T1000 (cell line): ENCODE results near the gene CLCNKB.

Experiments
- DNase-seq: peaks from one replicate; lab custom pipeline; 2025; ENCODE audit warnings: mixed read lengths; lab: John Stamatoyannopoulos, UW

Gene CLCNKB

DNA sequence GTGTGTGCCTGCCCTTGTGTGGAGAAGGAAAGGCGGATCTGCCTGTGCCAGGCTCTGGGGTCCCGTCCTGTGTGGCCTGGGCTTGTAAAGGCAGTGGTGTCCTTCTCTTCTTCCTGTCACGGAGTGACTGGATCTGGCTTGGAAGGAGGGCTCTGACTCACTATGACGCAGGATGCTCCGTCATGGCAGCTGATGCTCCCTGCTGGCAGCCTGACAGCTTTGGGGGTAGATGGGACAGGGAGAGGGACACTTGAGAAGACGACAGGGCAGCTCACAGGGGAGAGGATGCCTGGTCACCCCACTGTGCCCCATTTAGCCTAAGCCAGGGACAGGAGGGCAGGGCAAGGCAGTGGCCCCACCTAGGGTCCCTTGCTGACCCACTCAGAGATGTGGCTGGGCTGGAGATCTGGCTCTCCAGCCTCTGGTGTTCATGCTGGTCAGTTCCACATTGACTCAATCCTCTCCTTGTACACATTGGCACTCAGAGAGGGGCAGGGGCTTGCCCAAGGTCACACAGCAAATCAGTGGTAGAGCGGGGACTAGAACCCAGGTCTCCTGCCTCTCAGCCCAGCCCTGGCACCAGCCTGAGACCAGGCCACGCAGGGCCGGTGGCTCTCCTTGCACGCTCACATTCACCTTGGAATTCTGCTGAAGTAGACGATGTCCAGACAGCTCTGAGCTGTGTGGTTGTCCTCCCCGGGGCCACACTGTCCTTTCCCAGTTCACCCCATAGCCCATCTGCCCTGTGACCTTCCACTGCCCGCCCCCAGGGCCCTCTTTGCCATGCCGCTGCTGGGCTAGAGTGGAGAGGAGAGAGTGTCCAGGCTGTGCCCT, 32.7 kb downstream of the CLCNKB start:
- peak; percentile 80 for DNase-seq

DNA sequence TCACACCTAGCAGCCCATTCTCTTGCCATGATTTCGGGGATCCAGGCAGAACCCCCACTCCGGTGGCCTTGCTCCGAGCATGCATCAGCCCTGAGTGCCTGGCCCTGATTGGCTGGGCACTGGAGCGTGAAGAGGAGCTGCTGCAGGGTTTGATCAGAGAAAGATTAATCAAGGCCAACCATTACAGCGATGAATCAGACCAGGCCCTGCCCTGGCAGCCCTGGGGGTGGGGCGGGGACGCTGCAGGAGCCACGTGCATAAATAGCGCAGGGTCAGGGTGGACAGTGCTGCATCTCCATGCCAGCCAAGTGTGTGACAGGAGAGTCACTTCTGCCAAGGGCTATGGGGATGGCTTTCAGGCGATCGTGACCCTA, 33.3 kb downstream of the CLCNKB start:
- peak; percentile 54 for DNase-seq

DNA sequence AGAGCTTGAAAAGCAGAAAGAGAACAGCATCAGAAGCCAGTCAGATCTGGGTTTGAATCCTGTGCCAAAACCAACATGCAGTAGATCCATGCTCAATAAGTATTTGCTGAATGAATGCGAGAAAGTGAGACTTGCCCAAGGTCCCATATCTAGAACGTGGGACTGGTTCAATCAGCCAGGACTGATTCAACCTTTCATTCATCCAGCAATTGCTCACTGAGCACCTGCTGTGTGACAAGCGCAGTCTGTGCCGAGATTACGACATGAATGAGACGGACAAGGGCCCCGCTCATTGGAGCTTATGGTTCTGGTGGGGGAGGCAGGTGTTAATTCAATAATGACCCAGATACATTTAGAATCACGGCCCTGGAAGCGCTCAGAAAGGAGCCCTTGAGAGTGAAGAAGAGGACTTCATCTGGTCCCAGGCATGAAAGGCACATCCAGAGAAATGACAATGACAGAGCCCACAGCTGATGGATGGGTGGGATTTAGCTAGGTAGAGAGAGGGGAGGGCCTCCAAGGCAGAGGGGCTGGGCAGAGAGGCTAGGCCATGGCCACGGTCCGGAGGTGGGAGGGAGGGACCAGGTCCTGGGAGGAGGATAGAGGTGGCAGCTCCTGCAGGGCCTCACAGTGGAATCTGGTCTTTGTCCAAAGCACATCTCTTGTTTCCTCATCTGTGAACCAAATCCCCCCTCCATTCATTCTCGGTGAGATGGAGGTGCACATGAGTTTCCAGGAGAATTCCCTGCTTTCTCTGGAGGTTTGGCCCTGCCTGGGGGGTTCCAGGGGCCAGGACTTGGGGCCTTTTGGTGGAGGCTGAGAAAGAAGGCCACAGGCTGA, 34.0 kb downstream of the CLCNKB start:
- no peak for DNase-seq

DNA sequence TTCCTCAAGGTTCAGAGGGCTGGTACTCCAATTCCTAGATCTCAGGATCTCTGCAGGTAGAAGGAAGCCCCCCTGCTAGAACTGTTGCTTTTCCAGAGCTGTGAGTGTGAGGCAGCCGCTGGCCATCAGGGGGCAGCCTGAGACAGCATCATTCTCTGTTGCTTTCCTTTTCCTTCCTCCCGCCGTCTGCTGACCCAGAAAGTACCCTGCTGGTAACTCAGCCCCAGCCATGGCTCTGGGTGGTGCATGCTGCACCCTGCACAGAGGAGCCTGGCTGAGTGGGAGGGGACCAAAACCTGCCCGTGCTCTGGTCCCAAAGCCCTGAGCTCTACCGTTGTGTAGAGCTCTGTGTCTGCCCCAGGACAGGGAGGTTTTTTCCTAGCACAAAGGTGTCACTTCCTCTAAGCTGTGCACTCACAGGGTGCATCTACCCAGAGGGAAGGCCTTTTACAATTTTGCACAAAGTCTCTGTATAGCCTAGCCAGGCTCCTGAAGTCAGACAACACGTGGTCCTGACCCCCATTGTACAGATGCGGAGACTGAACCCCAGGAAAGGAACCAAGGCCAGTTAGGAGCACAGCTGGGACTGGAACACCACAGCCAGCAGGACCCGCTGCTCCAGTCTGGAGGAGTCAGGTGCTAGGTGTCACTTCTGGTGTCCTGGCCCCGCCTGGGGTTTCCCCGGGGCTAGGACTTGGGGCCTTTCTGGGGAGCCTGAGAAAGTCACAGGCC, 35.5 kb downstream of the CLCNKB start:
- DNase-seq = peak; percentile 60

GRCh38 chr1:16080422-16081150, 37.0 kb downstream of the CLCNKB start:
- DNase-seq = no peak

GRCh38 chr1:16081636-16082035, 38.1 kb downstream of the CLCNKB start:
- DNase-seq = no peak

GRCh38 chr1:16082283-16083038, 38.9 kb downstream of the CLCNKB start:
- DNase-seq = peak; percentile 50

GRCh38 chr1:16083486-16083885, 39.9 kb downstream of the CLCNKB start:
- no peak for DNase-seq

DNA sequence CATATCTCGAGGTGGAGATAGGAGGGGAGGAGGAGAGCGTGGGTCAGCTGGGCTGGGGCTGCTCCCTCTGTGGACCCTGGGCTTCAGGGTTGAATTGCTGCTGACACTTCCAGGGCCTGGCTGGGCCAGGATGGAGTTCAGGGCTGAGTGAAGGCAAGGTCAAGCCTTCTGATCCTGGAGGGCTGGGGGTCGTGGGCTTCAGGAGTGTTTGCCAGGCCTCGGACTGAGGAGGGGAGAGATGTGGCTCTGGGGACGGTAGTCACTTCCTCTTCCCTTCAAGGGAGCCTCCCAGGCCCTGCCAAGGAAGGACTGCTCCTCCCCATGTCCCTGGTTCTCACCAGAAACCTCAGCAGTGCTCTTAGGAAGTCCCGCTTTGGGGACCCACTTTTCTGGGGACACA, 41.9 kb downstream of the CLCNKB start:
- no peak for DNase-seq

DNA sequence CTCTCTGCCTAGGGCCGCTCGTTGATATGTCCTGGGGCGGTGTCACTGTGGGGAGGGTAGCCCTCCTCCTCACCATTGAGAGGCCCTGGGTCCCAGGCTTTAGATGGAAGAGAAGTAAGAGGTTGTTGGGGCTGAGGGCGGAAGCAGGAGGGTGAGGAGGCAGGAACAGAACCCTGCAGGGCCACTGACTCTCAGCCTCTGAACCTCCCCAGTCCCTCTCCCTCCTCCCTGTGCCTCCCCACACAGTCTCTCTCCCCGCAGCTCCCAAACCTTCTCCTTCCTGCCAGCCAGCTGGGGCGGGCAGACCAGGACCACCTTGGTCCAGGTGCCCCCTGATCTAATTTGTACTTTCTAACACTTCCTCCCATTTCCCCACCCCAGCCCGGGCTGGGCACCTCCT, 44.2 kb downstream of the CLCNKB start:
- no peak for DNase-seq

DNA sequence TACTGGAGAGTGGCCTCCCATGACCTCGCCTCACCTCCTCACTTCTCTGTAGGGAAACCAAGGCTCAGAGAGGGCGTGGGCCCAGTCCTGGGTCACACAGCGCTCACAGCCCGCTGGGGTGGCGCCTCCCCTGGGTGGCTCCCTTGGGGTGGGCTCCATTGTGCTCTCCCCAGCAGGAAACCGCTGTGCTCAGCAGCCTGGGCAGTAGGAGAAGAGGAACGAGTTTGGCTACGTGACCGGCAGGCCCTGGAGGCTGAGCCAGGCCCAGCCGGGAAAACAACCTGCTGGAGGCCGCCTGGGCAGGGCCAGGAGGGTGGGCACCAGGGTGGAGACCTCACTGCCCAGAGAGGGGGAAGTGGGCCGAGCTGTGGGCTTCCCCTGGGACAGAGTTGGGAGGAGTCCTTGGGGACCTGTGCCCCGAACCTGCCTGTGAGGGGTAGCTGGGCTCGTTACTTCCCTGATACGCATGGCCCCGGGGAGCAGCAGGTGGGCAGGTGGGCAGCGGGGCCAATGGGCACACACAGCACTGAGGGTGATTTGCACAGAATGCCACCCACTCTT, 44.8 kb downstream of the CLCNKB start:
- no peak for DNase-seq

DNA sequence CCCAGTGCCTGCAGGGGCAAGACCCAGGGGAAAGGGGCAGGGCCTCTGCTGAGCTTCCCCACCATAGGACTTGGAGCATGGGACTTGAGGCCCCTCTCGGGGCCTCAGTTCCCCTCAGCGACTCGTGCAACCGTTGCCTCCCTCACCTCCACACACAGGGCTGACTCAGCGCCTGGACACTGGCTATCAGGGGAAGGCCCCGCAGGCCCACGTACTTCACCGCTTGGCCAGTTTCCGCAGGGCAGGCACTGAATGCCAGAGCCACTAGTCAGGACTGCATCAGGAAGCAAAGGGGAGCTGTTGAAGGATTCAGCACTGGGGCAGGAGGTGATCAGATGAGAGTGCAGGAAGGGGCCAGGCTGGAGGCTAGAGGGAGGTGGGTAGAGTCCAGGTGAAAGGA, 45.4 kb downstream of the CLCNKB start:
- DNase-seq = peak; percentile 36

- no peak for DNase-seq
These were observed 46.7 kb downstream of the CLCNKB start for GRCh38 chr1:16090076-16090826.

DNA sequence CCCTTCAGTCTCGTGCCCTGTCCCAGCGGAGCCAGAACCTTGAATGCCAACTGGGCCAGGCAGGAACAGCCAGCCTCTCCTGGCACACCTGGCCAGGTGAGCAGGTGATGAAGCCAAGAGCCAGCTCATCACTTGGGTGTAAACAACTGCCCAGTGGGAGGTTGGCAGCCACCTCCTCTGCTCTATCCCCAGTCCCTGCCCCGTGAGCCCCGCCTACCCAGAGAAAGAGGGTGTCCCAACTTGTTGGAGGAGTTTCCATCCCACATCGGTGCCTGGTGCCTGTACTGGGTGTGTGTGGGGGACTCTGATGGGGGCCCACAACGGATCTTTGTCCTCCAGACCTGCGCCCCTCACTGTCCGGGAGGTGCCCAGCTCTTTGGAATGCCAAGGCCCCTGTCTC, 47.7 kb downstream of the CLCNKB start:
- no peak for DNase-seq

- no peak for DNase-seq
These were observed 48.7 kb downstream of the CLCNKB start for GRCh38 chr1:16092097-16092922.

- no peak for DNase-seq
These were observed 49.4 kb downstream of the CLCNKB start for GRCh38 chr1:16092923-16093511.

DNA sequence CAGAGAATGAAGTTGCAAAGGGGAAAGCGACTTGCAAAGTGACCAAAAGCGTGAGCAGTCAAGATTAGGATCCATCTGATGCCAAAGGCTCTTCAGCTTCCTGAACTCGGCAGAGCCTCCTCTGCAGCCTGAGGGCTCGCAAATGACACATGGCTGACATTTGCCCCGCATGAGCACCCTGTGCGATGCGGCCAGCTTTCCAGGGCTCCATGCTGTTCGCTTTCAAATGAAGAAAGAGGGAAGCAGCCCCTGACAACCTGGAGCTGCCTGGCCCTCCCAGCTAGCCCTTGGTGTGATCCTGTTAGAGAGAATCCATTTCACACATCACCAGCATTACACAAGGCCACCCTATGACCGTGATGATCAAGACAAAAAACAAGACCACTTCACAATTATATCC, 50.0 kb downstream of the CLCNKB start:
- DNase-seq = no peak

- DNase-seq = no peak
These were observed 51.0 kb downstream of the CLCNKB start for GRCh38 chr1:16094453-16095158.
